Activated CD4-positive, alpha-beta T cell treated with anti-CD3 and anti-CD28 coated beads, Interleukin-2, amount 50 U/mL, for 24 hours (primary cell): ENCODE data around the gene TOR1AIP2.

Experiments used
- DNase-seq, 2 donors: peaks; one replicate each; pipeline ENCODE4 v3.0.0-alpha.2; 2020; ENCODE audit warnings: low read depth in 1 of 2, low spot score in 1 of 2

The TOR1AIP2 gene

GRCh38 chr1:179877586-179878265, at the start of gene TOR1AIP2:
Gene TOR1AIP2 (minus strand): TSS chr1:179877803. CDS start chr1:179852665, 25,138 bp downstream.
- peak; percentile 60 to 85 for DNase-seq

GRCh38 chr1:179926850-179927205, 49.2 kb upstream of the TOR1AIP2 start:
- DNase-seq, result no peak

GRCh38 chr1:179925922-179926849, 48.6 kb upstream of the TOR1AIP2 start:
- DNase-seq, result no peak

GRCh38 chr1:179925302-179925701, 47.7 kb upstream of the TOR1AIP2 start:
- no peak for DNase-seq

- DNase-seq, result no peak
Observed at GRCh38 chr1:179924268-179924667, 46.7 kb upstream of the TOR1AIP2 start.

- DNase-seq, result no peak
Observed at GRCh38 chr1:179923029-179923428, 45.4 kb upstream of the TOR1AIP2 start.

GRCh38 chr1:179921981-179922872, 44.6 kb upstream of the TOR1AIP2 start:
- DNase-seq, result no peak

- DNase-seq, result no peak
Observed at GRCh38 chr1:179921472-179921871, 43.9 kb upstream of the TOR1AIP2 start.

GRCh38 chr1:179917601-179918429, 40.2 kb upstream of the TOR1AIP2 start:
- DNase-seq, result no peak

GRCh38 chr1:179911812-179912211, 34.2 kb upstream of the TOR1AIP2 start:
- DNase-seq, result no peak

- DNase-seq, result no peak
Observed at GRCh38 chr1:179910934-179911333, 33.3 kb upstream of the TOR1AIP2 start.

GRCh38 chr1:179889589-179889988, 12.0 kb upstream of the TOR1AIP2 start:
- DNase-seq, result no peak

GRCh38 chr1:179888071-179888470, 10.5 kb upstream of the TOR1AIP2 start:
- no peak for DNase-seq

GRCh38 chr1:179883745-179884138, 6.1 kb upstream of the TOR1AIP2 start:
- DNase-seq, result peak in 1 of 2 donors; percentile 59

- peak in 1 of 2 donors; percentile 11 for DNase-seq
Observed at GRCh38 chr1:179883040-179883744, 5.6 kb upstream of the TOR1AIP2 start.

GRCh38 chr1:179882253-179883039, 4.8 kb upstream of the TOR1AIP2 start, which contains the start of gene TOR1AIP1:
Gene TOR1AIP1 (plus strand): TSS chr1:179882285. CDS start chr1:179882503, 218 bp downstream.
- peak; percentile 89 to 96 for DNase-seq

GRCh38 chr1:179881642-179882252, 4.1 kb upstream of the TOR1AIP2 start:
- no peak for DNase-seq

GRCh38 chr1:179879797-179880196, 2.2 kb upstream of the TOR1AIP2 start:
- no peak for DNase-seq
